GM12891 (cell line): ENCODE data around the gene OPCML.

ENCODE experiments used
- PAX5 ChIP-seq: IDR thresholded peaks from 2 replicates; pipeline ENCODE4 v1.6.1; 2011; ENCODE audit warnings: low read length, moderate library complexity, mild to moderate bottlenecking; ENCODE audit not compliant: insufficient read depth, severe bottlenecking
- POLR2A ChIP-seq: IDR thresholded peaks from 2 replicates; pipeline ENCODE4 v1.6.1; 2011; ENCODE audit warnings: low read depth, low read length, control low read depth
- POLR2AphosphoS5 ChIP-seq: IDR thresholded peaks from 2 replicates; pipeline ENCODE4 v1.6.1; 2011; ENCODE audit warnings: low read depth, low read length, control low read depth
- POU2F2 ChIP-seq: IDR thresholded peaks from 2 replicates; pipeline ENCODE4 v1.6.1; 2011; ENCODE audit warnings: low read depth, mild to moderate bottlenecking, control low read depth, low read length, moderate library complexity
- SPI1 ChIP-seq: IDR thresholded peaks from 2 replicates; pipeline ENCODE4 v1.6.1; 2011; ENCODE audit warnings: low read depth, low read length, control low read depth
- TAF1 ChIP-seq: IDR thresholded peaks from 2 replicates; pipeline ENCODE4 v1.6.1; 2011; ENCODE audit warnings: low read depth, low read length, control low read depth

DNA sequence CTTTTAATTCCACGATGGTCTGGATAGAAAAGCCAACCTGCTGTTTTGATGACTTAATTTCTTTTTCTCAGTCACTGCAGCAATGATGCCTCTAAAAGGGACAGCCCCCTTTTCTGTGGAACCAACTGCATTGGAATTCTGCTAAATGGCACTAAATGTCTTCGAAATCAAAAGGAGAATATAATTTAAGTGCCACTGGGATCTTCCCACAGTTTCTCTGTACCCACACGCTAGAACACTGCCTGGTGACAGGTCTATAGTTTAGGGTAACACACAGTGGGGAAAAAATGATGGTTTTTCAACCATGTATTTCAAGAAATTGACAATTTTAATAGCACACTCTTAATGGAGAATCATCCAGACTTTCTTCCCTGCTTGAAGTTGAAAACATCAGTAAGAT is 182.3 kb downstream of the OPCML start:
- TF ChIP-seq POLR2AphosphoS5: no peak
- TF ChIP-seq POLR2A: no peak
- no peak for TF ChIP-seq TAF1
- no peak for TF ChIP-seq PAX5
- TF ChIP-seq POU2F2: no peak
- TF ChIP-seq SPI1: no peak
